ENCODE measurements around the gene SNRPE. TPM values are rescaled to one million over a fixed set of nuclear protein-coding genes. Genes with fewer than 3 reads are reported as not detected.

Gene SNRPE
- total RNA-seq, 1 experiment from 2014 or later: 217 TPM

- Histone ChIP-seq H3K27ac (ENCODE audit: low read length) (peak overlapping the region; percentile 75), H3K9me3 (ENCODE audit: control insufficient read depth, insufficient read depth, low read depth, low read length) (no peaks in the 10 kb centered on the region), H3K36me3 (ENCODE audit: control insufficient read depth, insufficient read depth, low read length) (peaks cover 22% of the 10 kb centered on the region), H3K4me3 (ENCODE audit: low read depth in 2 of 2, low read length in 2 of 2) (peak overlapping the region; percentile 91 to 97), H3K27me3 (ENCODE audit: control insufficient read depth, insufficient read depth, low read length) (no peaks in the 10 kb centered on the region), H3K4me1 (ENCODE audit: control insufficient read depth, insufficient read depth, low read length) (peaks cover 16% of the 10 kb centered on the region)
- in situ Hi-C loops (cut with HindIII; ENCODE audit: low pct_unique_long_range_greater_than_20kb, low sequenced_read_pairs): loop anchor here (25.0 kb wide), 1 partner anchor 277 kb away; no protein-coding TSS in a partner anchor
- intact Hi-C loops (cut with micrococcal nuclease; ENCODE audit: unreplicated experiment): loop anchor here (5.0 to 10.0 kb wide), 2 partner anchors 347 to 504 kb away; no protein-coding TSS in a partner anchor
- TF ChIP-seq POLR2AphosphoS5 (IDR thresholded peaks at IDR 0.05; ENCODE audit: low read depth, low read length) (no peak), CTCF (IDR thresholded peaks at IDR 0.05) (no peak), SIN3A (IDR thresholded peaks at IDR 0.05; ENCODE audit: borderline replicate concordance, insufficient read depth, low read depth, low read length) (no peak), TCF7L2 (IDR thresholded peaks at IDR 0.05; ENCODE audit: low read depth, low read length) (no peak), REST (IDR thresholded peaks at IDR 0.05; ENCODE audit: insufficient read depth in 1 of 2, low read depth in 2 of 2, low read length in 1 of 2) (no peak)
- ATAC-seq (peak; percentile 12), DNase-seq (ENCODE audit: low read depth, low spot score) (no peak)
- POLR2A ChIA-PET: interaction anchor here (0.6 kb wide), 1 partner anchor 264 kb away, joined by 5 read pairs; no protein-coding TSS in a partner anchor
- no TSS peak for BruUV-seq (replicated peaks)
- CTCF ChIA-PET: interaction anchor here (0.5 to 1.9 kb wide), 5 partner anchors 236 to 502 kb away, joined by 3 to 10 read pairs (median 4); no protein-coding TSS in a partner anchor
Measured at GRCh38 chr1:203860396-203861025, 888 bp upstream of the SNRPE start.

GRCh38 chr1:203867802-203868201, 6.4 kb downstream of the SNRPE start:
- Histone ChIP-seq H3K36me3 (ENCODE audit: control insufficient read depth, insufficient read depth, low read length) (peaks cover 42% of the 10 kb centered on the region), H3K27me3 (ENCODE audit: control insufficient read depth, insufficient read depth, low read length) (no peaks in the 10 kb centered on the region), H3K27ac (ENCODE audit: low read length) (no peak overlapping the region), H3K4me3 (ENCODE audit: low read depth in 2 of 2, low read length in 2 of 2) (no peak overlapping the region), H3K4me1 (ENCODE audit: control insufficient read depth, insufficient read depth, low read length) (peaks cover 21% of the 10 kb centered on the region), H3K9me3 (ENCODE audit: control insufficient read depth, insufficient read depth, low read depth, low read length) (no peaks in the 10 kb centered on the region)
- DNase-seq (ENCODE audit: low read depth, low spot score) (no peak), ATAC-seq (no peak)
- no TSS peak for BruUV-seq (replicated peaks)
- ChIA-PET POLR2A (interaction anchor here (0.6 kb wide), 1 partner anchor 50 kb away, joined by 5 read pairs; no protein-coding TSS in a partner anchor), CTCF (no interaction called here)
- in situ Hi-C loops (cut with HindIII; ENCODE audit: low pct_unique_long_range_greater_than_20kb, low sequenced_read_pairs): loop anchor here (25.0 kb wide), 1 partner anchor 269 kb away; no protein-coding TSS in a partner anchor
- intact Hi-C loops (cut with micrococcal nuclease; ENCODE audit: unreplicated experiment): loop anchor here (2.0 to 10.0 kb wide), 2 partner anchors 207 to 497 kb away; no protein-coding TSS in a partner anchor
- TF ChIP-seq SIN3A (IDR thresholded peaks at IDR 0.05; ENCODE audit: borderline replicate concordance, insufficient read depth, low read depth, low read length): no peak

All from Panc1 (cell line).